Suprapubic skin (tissue), 4 donors: ENCODE measurements around the gene PLCL1.

ENCODE experiments used
- POLR2A ChIP-seq, 2 donors: fragments of 450-650 bp; IDR thresholded peaks; one replicate each; pipeline ENCODE4 v1.6.1; 2017; ENCODE audit warnings: antibody characterized with exemption in 2 of 2, mild to moderate bottlenecking in 2 of 2, moderate library complexity in 2 of 2
- POLR2AphosphoS5 ChIP-seq, 3 donors: sonication (generic); formaldehyde crosslinking; IDR thresholded peaks; one replicate each; pipeline ENCODE4 v1.6.1; 2017; ENCODE audit warnings: antibody characterized with exemption in 3 of 3
- TF ChIP-seq, protein P1 (sequence below), 2 donors: fragments of 200-600 bp in 1 of 2; fragments of 450-650 bp in 1 of 2; sonication (generic) in 1 of 2; IDR thresholded peaks; one replicate each; pipeline ENCODE4 v1.5.1; 2016 to 2019; ENCODE audit warnings: antibody characterized with exemption in 2 of 2, mild to moderate bottlenecking in 1 of 2, moderate library complexity in 1 of 2

DNA sequence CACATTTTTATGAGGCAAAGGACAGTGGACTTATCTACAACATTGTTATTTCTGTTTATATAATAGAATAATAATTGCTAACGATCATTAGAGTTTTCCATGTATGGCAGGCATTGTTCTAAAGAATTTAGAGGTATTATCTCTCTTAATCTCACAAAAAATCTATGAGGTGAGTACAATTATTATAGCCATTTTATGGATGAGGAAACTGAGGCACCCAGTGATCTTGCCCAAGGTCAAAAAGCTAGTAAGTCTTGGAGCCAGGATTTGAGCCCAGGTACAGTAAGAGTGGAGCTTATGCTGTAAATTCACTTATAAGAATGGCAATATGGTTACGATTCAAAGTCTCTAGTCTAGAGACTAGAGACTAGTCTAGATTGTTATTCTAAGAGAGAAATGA, 331.7 kb downstream of the PLCL1 start:
- TF ChIP-seq POLR2A (IDR thresholded peaks at IDR 0.05) (no peak), POLR2AphosphoS5 (IDR thresholded peaks at IDR 0.05) (no peak)
- TF ChIP-seq, protein P1, sequence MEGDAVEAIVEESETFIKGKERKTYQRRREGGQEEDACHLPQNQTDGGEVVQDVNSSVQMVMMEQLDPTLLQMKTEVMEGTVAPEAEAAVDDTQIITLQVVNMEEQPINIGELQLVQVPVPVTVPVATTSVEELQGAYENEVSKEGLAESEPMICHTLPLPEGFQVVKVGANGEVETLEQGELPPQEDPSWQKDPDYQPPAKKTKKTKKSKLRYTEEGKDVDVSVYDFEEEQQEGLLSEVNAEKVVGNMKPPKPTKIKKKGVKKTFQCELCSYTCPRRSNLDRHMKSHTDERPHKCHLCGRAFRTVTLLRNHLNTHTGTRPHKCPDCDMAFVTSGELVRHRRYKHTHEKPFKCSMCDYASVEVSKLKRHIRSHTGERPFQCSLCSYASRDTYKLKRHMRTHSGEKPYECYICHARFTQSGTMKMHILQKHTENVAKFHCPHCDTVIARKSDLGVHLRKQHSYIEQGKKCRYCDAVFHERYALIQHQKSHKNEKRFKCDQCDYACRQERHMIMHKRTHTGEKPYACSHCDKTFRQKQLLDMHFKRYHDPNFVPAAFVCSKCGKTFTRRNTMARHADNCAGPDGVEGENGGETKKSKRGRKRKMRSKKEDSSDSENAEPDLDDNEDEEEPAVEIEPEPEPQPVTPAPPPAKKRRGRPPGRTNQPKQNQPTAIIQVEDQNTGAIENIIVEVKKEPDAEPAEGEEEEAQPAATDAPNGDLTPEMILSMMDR (IDR thresholded peaks at IDR 0.05) = no peak
